ENCODE measurements around the gene CDH11. TPM values are rescaled to one million over a fixed set of nuclear protein-coding genes. Genes with fewer than 3 reads are reported as not detected.

CDH11 gene
- total RNA-seq, 1 experiment from 2014 or later = 0.64 TPM

DNA sequence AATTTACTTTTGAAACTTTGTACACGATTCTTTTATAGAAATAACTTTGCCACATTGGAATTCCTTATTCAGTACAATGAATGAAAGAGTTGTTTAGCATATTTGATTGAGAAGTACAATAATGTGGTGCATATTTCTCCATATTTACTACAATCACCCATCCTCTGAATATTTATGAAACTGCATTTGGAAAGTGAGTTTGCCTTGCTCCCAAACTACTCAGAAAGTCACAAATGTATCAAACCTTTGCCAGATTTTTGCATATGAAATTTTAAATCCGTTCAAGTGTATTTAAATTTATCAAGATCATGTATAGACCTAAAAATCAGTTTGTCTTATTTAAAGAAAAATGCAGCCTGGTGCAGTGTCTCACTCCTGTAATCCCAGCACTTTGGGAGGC is 148.7 kb downstream of the CDH11 start:
- CTCF ChIA-PET = no interaction called here
- POLR2A ChIA-PET = no interaction called here
- H3K9me3 ChIP-seq (ENCODE audit: control insufficient read depth, insufficient read depth, low read depth, low read length) = no peaks in the 10 kb centered on the region
- H3K27me3 ChIP-seq (ENCODE audit: control insufficient read depth, insufficient read depth, low read length) = no peaks in the 10 kb centered on the region
- in situ Hi-C loops (cut with HindIII; ENCODE audit: low pct_unique_long_range_greater_than_20kb, low sequenced_read_pairs) = no loop called here
- H3K4me3 ChIP-seq (ENCODE audit: low read depth in 2 of 2, low read length in 2 of 2) = no peak overlapping the region
- H3K36me3 ChIP-seq (ENCODE audit: control insufficient read depth, insufficient read depth, low read length) = no peaks in the 10 kb centered on the region
- TF ChIP-seq TCF7L2 (IDR thresholded peaks at IDR 0.05; ENCODE audit: low read depth, low read length) = no peak
- no peak for TF ChIP-seq REST (IDR thresholded peaks at IDR 0.05; ENCODE audit: insufficient read depth in 1 of 2, low read depth in 2 of 2, low read length in 1 of 2)
- no peak for TF ChIP-seq CTCF (IDR thresholded peaks at IDR 0.05)
- no peak for TF ChIP-seq SIN3A (IDR thresholded peaks at IDR 0.05; ENCODE audit: borderline replicate concordance, insufficient read depth, low read depth, low read length)
- TF ChIP-seq POLR2AphosphoS5 (IDR thresholded peaks at IDR 0.05; ENCODE audit: low read depth, low read length) = no peak
- no peak for ATAC-seq
- no peaks in the 10 kb centered on the region for H3K4me1 ChIP-seq (ENCODE audit: control insufficient read depth, insufficient read depth, low read length)
- BruUV-seq (replicated peaks) = no TSS peak
- H3K27ac ChIP-seq (ENCODE audit: low read length) = no peak overlapping the region
- intact Hi-C loops (cut with micrococcal nuclease; ENCODE audit: unreplicated experiment) = no loop called here
- no peak for DNase-seq (ENCODE audit: low read depth, low spot score)

GRCh38 chr16:64971171-64971570 is 150.7 kb downstream of the CDH11 start:
- in situ Hi-C loops (cut with HindIII; ENCODE audit: low pct_unique_long_range_greater_than_20kb, low sequenced_read_pairs) (no loop called here), intact Hi-C loops (cut with micrococcal nuclease; ENCODE audit: unreplicated experiment) (no loop called here)
- no peak overlapping the region for H3K4me3 ChIP-seq (ENCODE audit: low read depth in 2 of 2, low read length in 2 of 2)
- H3K36me3 ChIP-seq (ENCODE audit: control insufficient read depth, insufficient read depth, low read length) = no peaks in the 10 kb centered on the region
- BruUV-seq (replicated peaks) = no TSS peak
- H3K27ac ChIP-seq (ENCODE audit: low read length) = no peak overlapping the region
- no peak for DNase-seq (ENCODE audit: low read depth, low spot score)
- no peak for TF ChIP-seq CTCF (IDR thresholded peaks at IDR 0.05)
- TF ChIP-seq REST (IDR thresholded peaks at IDR 0.05; ENCODE audit: insufficient read depth in 1 of 2, low read depth in 2 of 2, low read length in 1 of 2) = no peak
- no peak for TF ChIP-seq TCF7L2 (IDR thresholded peaks at IDR 0.05; ENCODE audit: low read depth, low read length)
- TF ChIP-seq SIN3A (IDR thresholded peaks at IDR 0.05; ENCODE audit: borderline replicate concordance, insufficient read depth, low read depth, low read length) = no peak
- no peak for TF ChIP-seq POLR2AphosphoS5 (IDR thresholded peaks at IDR 0.05; ENCODE audit: low read depth, low read length)
- POLR2A ChIA-PET = no interaction called here
- no peaks in the 10 kb centered on the region for H3K9me3 ChIP-seq (ENCODE audit: control insufficient read depth, insufficient read depth, low read depth, low read length)
- CTCF ChIA-PET = no interaction called here
- H3K4me1 ChIP-seq (ENCODE audit: control insufficient read depth, insufficient read depth, low read length) = no peaks in the 10 kb centered on the region
- H3K27me3 ChIP-seq (ENCODE audit: control insufficient read depth, insufficient read depth, low read length) = no peaks in the 10 kb centered on the region
- ATAC-seq = no peak
